Measurements from ENCODE around the gene NDUFB8.

The NDUFB8 gene

GRCh38 chr10:100508691-100509150, 20.9 kb downstream of the NDUFB8 start:
- DNase-seq (ENCODE audit: low read depth, low spot score) = no peak
- Histone ChIP-seq H3K4me3 (ENCODE audit: insufficient read length, low read depth) (no peak overlapping the region), H3K27me3 (ENCODE audit: insufficient read depth, insufficient read length) (no peaks in the 10 kb centered on the region), H3K36me3 (ENCODE audit: insufficient read depth, insufficient read length, low read length) (peaks cover 3% of the 10 kb centered on the region), H3K9ac (ENCODE audit: insufficient read length, low read depth) (peak overlapping the region; percentile 3), H3K9me3 (ENCODE audit: insufficient read depth, low read length) (no peaks in the 10 kb centered on the region), H3K4me1 (ENCODE audit: insufficient read depth, insufficient read length) (no peaks in the 10 kb centered on the region)
- no peak for TF ChIP-seq ZNF274 (IDR thresholded peaks at IDR 0.05; ENCODE audit: low read depth, low read length)
- no peak for TF ChIP-seq SUZ12 (IDR thresholded peaks at IDR 0.05; ENCODE audit: extremely low read depth, insufficient read depth, insufficient read length)
- no peak for TF ChIP-seq YY1 (IDR thresholded peaks at IDR 0.05; ENCODE audit: insufficient read depth, insufficient read length)

- no peak for TF ChIP-seq SUZ12 (IDR thresholded peaks at IDR 0.05; ENCODE audit: extremely low read depth, insufficient read depth, insufficient read length)
- TF ChIP-seq ZNF274 (IDR thresholded peaks at IDR 0.05; ENCODE audit: low read depth, low read length) = no peak
- TF ChIP-seq YY1 (IDR thresholded peaks at IDR 0.05; ENCODE audit: insufficient read depth, insufficient read length) = no peak
- DNase-seq (ENCODE audit: low read depth, low spot score) = no peak
- no peaks in the 10 kb centered on the region for H3K4me1 ChIP-seq (ENCODE audit: insufficient read depth, insufficient read length)
- H3K27me3 ChIP-seq (ENCODE audit: insufficient read depth, insufficient read length) = no peaks in the 10 kb centered on the region
- peaks cover 3% of the 10 kb centered on the region for H3K36me3 ChIP-seq (ENCODE audit: insufficient read depth, insufficient read length, low read length)
- H3K9ac ChIP-seq (ENCODE audit: insufficient read length, low read depth) = no peak overlapping the region
- no peak overlapping the region for H3K4me3 ChIP-seq (ENCODE audit: insufficient read length, low read depth)
- no peaks in the 10 kb centered on the region for H3K9me3 ChIP-seq (ENCODE audit: insufficient read depth, low read length)
These were observed 21.4 kb downstream of the NDUFB8 start for GRCh38 chr10:100508266-100508665.

GRCh38 chr10:100507357-100507732, 22.3 kb downstream of the NDUFB8 start:
- H3K9ac ChIP-seq (ENCODE audit: insufficient read length, low read depth) = no peak overlapping the region
- peaks cover 3% of the 10 kb centered on the region for H3K36me3 ChIP-seq (ENCODE audit: insufficient read depth, insufficient read length, low read length)
- no peak for TF ChIP-seq YY1 (IDR thresholded peaks at IDR 0.05; ENCODE audit: insufficient read depth, insufficient read length)
- no peak for TF ChIP-seq SUZ12 (IDR thresholded peaks at IDR 0.05; ENCODE audit: extremely low read depth, insufficient read depth, insufficient read length)
- no peak for TF ChIP-seq ZNF274 (IDR thresholded peaks at IDR 0.05; ENCODE audit: low read depth, low read length)
- no peaks in the 10 kb centered on the region for H3K4me1 ChIP-seq (ENCODE audit: insufficient read depth, insufficient read length)
- no peak for DNase-seq (ENCODE audit: low read depth, low spot score)
- no peak overlapping the region for H3K4me3 ChIP-seq (ENCODE audit: insufficient read length, low read depth)
- no peaks in the 10 kb centered on the region for H3K9me3 ChIP-seq (ENCODE audit: insufficient read depth, low read length)
- H3K27me3 ChIP-seq (ENCODE audit: insufficient read depth, insufficient read length) = no peaks in the 10 kb centered on the region

GRCh38 chr10:100506596-100507356, 22.9 kb downstream of the NDUFB8 start:
- H3K4me1 ChIP-seq (ENCODE audit: insufficient read depth, insufficient read length) = no peaks in the 10 kb centered on the region
- no peak overlapping the region for H3K9ac ChIP-seq (ENCODE audit: insufficient read length, low read depth)
- H3K4me3 ChIP-seq (ENCODE audit: insufficient read length, low read depth) = no peak overlapping the region
- TF ChIP-seq ZNF274 (IDR thresholded peaks at IDR 0.05; ENCODE audit: low read depth, low read length) (no peak), YY1 (IDR thresholded peaks at IDR 0.05; ENCODE audit: insufficient read depth, insufficient read length) (no peak), SUZ12 (IDR thresholded peaks at IDR 0.05; ENCODE audit: extremely low read depth, insufficient read depth, insufficient read length) (no peak)
- H3K9me3 ChIP-seq (ENCODE audit: insufficient read depth, low read length) = no peaks in the 10 kb centered on the region
- H3K27me3 ChIP-seq (ENCODE audit: insufficient read depth, insufficient read length) = no peaks in the 10 kb centered on the region
- no peak for DNase-seq (ENCODE audit: low read depth, low spot score)
- H3K36me3 ChIP-seq (ENCODE audit: insufficient read depth, insufficient read length, low read length) = peaks cover 3% of the 10 kb centered on the region

- no peak overlapping the region for H3K4me3 ChIP-seq (ENCODE audit: insufficient read length, low read depth)
- no peaks in the 10 kb centered on the region for H3K27me3 ChIP-seq (ENCODE audit: insufficient read depth, insufficient read length)
- no peaks in the 10 kb centered on the region for H3K4me1 ChIP-seq (ENCODE audit: insufficient read depth, insufficient read length)
- H3K9ac ChIP-seq (ENCODE audit: insufficient read length, low read depth) = no peak overlapping the region
- no peak for DNase-seq (ENCODE audit: low read depth, low spot score)
- H3K9me3 ChIP-seq (ENCODE audit: insufficient read depth, low read length) = no peaks in the 10 kb centered on the region
- H3K36me3 ChIP-seq (ENCODE audit: insufficient read depth, insufficient read length, low read length) = peaks cover 3% of the 10 kb centered on the region
- TF ChIP-seq YY1 (IDR thresholded peaks at IDR 0.05; ENCODE audit: insufficient read depth, insufficient read length) (no peak), SUZ12 (IDR thresholded peaks at IDR 0.05; ENCODE audit: extremely low read depth, insufficient read depth, insufficient read length) (no peak), ZNF274 (IDR thresholded peaks at IDR 0.05; ENCODE audit: low read depth, low read length) (no peak)
These were observed 24.5 kb downstream of the NDUFB8 start for GRCh38 chr10:100505164-100505563.

DNA sequence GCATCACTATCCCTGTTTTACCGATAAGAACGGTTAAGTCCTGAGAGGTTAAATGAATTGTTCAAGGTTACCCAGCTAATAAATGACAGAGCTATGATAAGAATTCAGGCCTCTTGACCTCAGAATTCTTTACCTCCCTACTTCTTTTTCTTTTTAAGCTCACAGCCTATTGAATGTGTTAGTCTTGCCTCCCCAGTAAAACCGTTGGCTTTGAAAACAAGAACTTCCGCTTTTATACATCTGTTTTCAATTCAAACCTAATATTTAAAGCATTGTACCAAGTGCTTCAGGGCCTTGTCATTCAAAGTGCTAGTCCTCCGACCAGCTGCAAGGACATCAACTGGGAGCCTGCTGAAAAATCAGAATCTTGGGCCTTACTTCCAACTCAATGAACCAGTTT, 25.6 kb downstream of the NDUFB8 start:
- Histone ChIP-seq H3K9me3 (ENCODE audit: insufficient read depth, low read length) (no peaks in the 10 kb centered on the region), H3K4me1 (ENCODE audit: insufficient read depth, insufficient read length) (no peaks in the 10 kb centered on the region), H3K27me3 (ENCODE audit: insufficient read depth, insufficient read length) (no peaks in the 10 kb centered on the region), H3K9ac (ENCODE audit: insufficient read length, low read depth) (no peak overlapping the region), H3K4me3 (ENCODE audit: insufficient read length, low read depth) (no peak overlapping the region), H3K36me3 (ENCODE audit: insufficient read depth, insufficient read length, low read length) (peaks cover 3% of the 10 kb centered on the region)
- no peak for DNase-seq (ENCODE audit: low read depth, low spot score)
- no peak for TF ChIP-seq SUZ12 (IDR thresholded peaks at IDR 0.05; ENCODE audit: extremely low read depth, insufficient read depth, insufficient read length)
- no peak for TF ChIP-seq YY1 (IDR thresholded peaks at IDR 0.05; ENCODE audit: insufficient read depth, insufficient read length)
- no peak for TF ChIP-seq ZNF274 (IDR thresholded peaks at IDR 0.05; ENCODE audit: low read depth, low read length)

DNA sequence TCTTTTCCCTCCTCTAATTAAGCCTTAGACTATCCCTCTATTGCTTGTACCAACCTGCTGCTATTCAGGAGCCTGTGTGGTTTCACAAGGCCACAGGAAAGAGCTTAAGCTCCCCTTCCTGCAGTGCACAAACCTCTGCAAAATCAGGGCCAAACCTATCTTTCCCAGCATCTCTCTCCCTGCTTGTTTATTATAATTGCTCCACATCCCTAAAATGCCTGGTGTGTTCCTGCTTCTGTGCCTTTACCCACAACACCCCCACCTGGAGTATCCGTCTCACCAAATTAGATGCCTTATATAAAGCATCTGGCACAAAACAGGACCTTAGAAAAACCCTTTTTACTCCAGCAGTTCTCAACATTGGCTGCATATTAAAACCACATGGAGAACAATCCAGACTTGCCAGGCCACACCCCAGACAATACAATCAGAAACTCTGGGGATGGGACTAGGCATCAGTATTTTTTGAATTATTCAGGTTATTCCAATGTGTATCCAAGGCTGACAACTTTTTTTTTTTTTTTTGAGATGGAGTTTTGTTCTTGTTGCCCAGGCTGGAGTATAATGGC, 26.7 kb downstream of the NDUFB8 start:
- no peak for TF ChIP-seq SUZ12 (IDR thresholded peaks at IDR 0.05; ENCODE audit: extremely low read depth, insufficient read depth, insufficient read length)
- no peak for TF ChIP-seq YY1 (IDR thresholded peaks at IDR 0.05; ENCODE audit: insufficient read depth, insufficient read length)
- no peak for TF ChIP-seq ZNF274 (IDR thresholded peaks at IDR 0.05; ENCODE audit: low read depth, low read length)
- no peaks in the 10 kb centered on the region for H3K4me1 ChIP-seq (ENCODE audit: insufficient read depth, insufficient read length)

More for the DNA sequence above, 26.7 kb downstream of the NDUFB8 start:
- no peak for DNase-seq (ENCODE audit: low read depth, low spot score)
- H3K4me3 ChIP-seq (ENCODE audit: insufficient read length, low read depth) = no peak overlapping the region
- H3K9me3 ChIP-seq (ENCODE audit: insufficient read depth, low read length) = no peaks in the 10 kb centered on the region
- H3K27me3 ChIP-seq (ENCODE audit: insufficient read depth, insufficient read length) = no peaks in the 10 kb centered on the region
- H3K36me3 ChIP-seq (ENCODE audit: insufficient read depth, insufficient read length, low read length) = peaks cover 6% of the 10 kb centered on the region
- no peak overlapping the region for H3K9ac ChIP-seq (ENCODE audit: insufficient read length, low read depth)

All from NT2/D1 (cell line).